A673 (cell line): ENCODE results near the gene GPD2. TPM values are rescaled to one million over a fixed set of nuclear protein-coding genes. Genes with fewer than 3 reads are reported as not detected.
"Not testable (repeated sequence)": the region's sequence is repeated elsewhere in the genome, so short reads cannot be mapped to it uniquely, and the experiment has no call there.

ENCODE experiments used
- BruUV-seq: library from RNA; stranded (reverse); fragments of 400-500 nt; replicated peaks from 2 replicates; lab custom pipeline; 2021; lab: Mats Ljungman, UMichigan
- CTCF ChIA-PET: fragments of 300-600 bp; sonication (Branson Sonifier 250); formaldehyde crosslinking; loops from one replicate; lab custom pipeline; 2022; ENCODE audit warnings: antibody characterized with exemption; lab: Charles Lee
- POLR2A ChIA-PET: fragments of 300-600 bp; sonication (Branson Sonifier 250); formaldehyde crosslinking; loops from one replicate; lab custom pipeline; 2022; ENCODE audit warnings: antibody characterized with exemption; ENCODE audit not compliant: low non-redundant PET; lab: Charles Lee
- DNase-seq: peaks from one replicate; pipeline ENCODE4 v3.0.0-alpha.2; 2015; ENCODE audit warnings: low spot score
- H3K27ac ChIP-seq: fragments of 200-600 bp; sonication (generic); 2 replicates; pipeline ENCODE4 v1.5.1; 2016; ENCODE audit warnings: mixed run types, low read depth, mild to moderate bottlenecking, mixed read lengths, antibody characterized with exemption, low read length; ENCODE audit not compliant: poor library complexity, severe bottlenecking
- H3K27me3 ChIP-seq: fragments of 200-600 bp; sonication (generic); replicated peaks from 2 replicates; pipeline ENCODE4 v1.6.1; 2017; ENCODE audit warnings: mixed run types, low read depth, mild to moderate bottlenecking, mixed read lengths, antibody characterized with exemption, low read length; ENCODE audit not compliant: insufficient read depth, poor library complexity
- H3K36me3 ChIP-seq: fragments of 200-600 bp; sonication (generic); 2 replicates; pipeline ENCODE4 v1.6.1; 2016; ENCODE audit warnings: mixed run types, mild to moderate bottlenecking, mixed read lengths, antibody characterized with exemption, low read length; ENCODE audit not compliant: insufficient read depth, poor library complexity, severe bottlenecking
- H3K4me1 ChIP-seq: fragments of 200-600 bp; sonication (generic); 2 replicates; pipeline ENCODE4 v1.6.1; 2017; ENCODE audit warnings: mixed run types, mild to moderate bottlenecking, mixed read lengths, antibody characterized with exemption, low read length; ENCODE audit not compliant: insufficient read depth, poor library complexity, severe bottlenecking
- H3K4me3 ChIP-seq: fragments of 200-600 bp; sonication (generic); 2 replicates; pipeline ENCODE4 v1.5.1; 2016; ENCODE audit warnings: low read depth, mixed run types, mild to moderate bottlenecking, mixed read lengths, low read length; ENCODE audit not compliant: poor library complexity, severe bottlenecking
- H3K9me3 ChIP-seq: fragments of 200-600 bp; sonication (generic); 2 replicates; pipeline ENCODE4 v1.6.1; 2016; ENCODE audit warnings: mixed run types, low read depth, mild to moderate bottlenecking, mixed read lengths, antibody characterized with exemption, low read length; ENCODE audit not compliant: poor library complexity, severe bottlenecking
- CTCF ChIP-seq: fragments of 300-800, 200-600 bp; sonication (generic); conservative IDR thresholded peaks from 2 replicates; pipeline ENCODE4 v1.5.1; 2017; ENCODE audit warnings: low read depth, mild to moderate bottlenecking, antibody characterized with exemption, low read length, moderate library complexity, mixed read lengths
- EZH2 ChIP-seq: fragments of 200-600 bp; sonication (generic); IDR thresholded peaks from 2 replicates; pipeline ENCODE4 v1.6.1; 2017; ENCODE audit warnings: borderline replicate concordance, low read depth, mild to moderate bottlenecking, mixed read lengths, antibody characterized with exemption, low read length; ENCODE audit not compliant: poor library complexity, severe bottlenecking
- intact Hi-C: fragments of 100-400 bp; cut with micrococcal nuclease; formaldehyde crosslinking; loops from one replicate; pipeline ENCODE4 v1.10.0; 2022; ENCODE audit not compliant: unreplicated experiment
- total RNA-seq: library from RNA; stranded (reverse); gene quantifications from 2 replicates; pipeline ENCODE4 v1.2.3, GENCODE V29; 2021

The GPD2 gene
- total RNA-seq, 1 experiment from 2014 or later: 39.4 TPM

- ChIA-PET CTCF (no interaction called here), POLR2A (no interaction called here)
- DNase-seq: no peak
- TF ChIP-seq CTCF (no peak), EZH2 (no peak)
- no peak overlapping the region for H3K27ac ChIP-seq
- H3K4me1 ChIP-seq: peaks cover 9% of the 10 kb centered on the region
- H3K27me3 ChIP-seq: no peaks in the 10 kb centered on the region
- intact Hi-C loops: no loop called here
- no peaks in the 10 kb centered on the region for H3K9me3 ChIP-seq
- no peak overlapping the region for H3K4me3 ChIP-seq
- no TSS peak for BruUV-seq
- no peaks in the 10 kb centered on the region for H3K36me3 ChIP-seq
These were observed 54.3 kb downstream of the GPD2 start for GRCh38 chr2:156490466-156490840.

DNA sequence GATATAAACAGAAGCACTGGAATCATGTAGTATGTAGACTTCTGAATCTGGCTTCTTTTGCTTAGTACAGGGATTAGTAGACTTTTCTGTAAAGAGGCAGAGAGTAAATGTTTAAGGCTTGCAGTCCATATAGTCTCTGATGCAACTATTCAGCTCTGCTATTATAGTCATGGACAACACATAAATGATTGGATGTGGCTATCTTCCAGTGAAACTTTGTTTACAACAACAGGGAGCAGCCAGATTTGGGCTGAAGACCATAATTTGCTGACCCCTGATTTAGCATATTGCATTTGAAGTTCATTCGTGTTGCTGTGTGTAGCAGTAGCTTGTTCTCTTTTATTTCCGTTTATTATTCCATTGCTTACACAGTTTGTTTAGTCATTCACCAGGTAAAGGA is 55.0 kb downstream of the GPD2 start:
- Histone ChIP-seq H3K27ac (no peak overlapping the region), H3K4me3 (no peak overlapping the region), H3K9me3 (no peaks in the 10 kb centered on the region), H3K27me3 (no peaks in the 10 kb centered on the region), H3K36me3 (no peaks in the 10 kb centered on the region), H3K4me1 (peaks cover 9% of the 10 kb centered on the region)
- ChIA-PET CTCF (no interaction called here), POLR2A (no interaction called here)
- BruUV-seq: no TSS peak
- intact Hi-C loops: no loop called here
- no peak for DNase-seq
- TF ChIP-seq CTCF: no peak
- TF ChIP-seq EZH2: no peak

DNA sequence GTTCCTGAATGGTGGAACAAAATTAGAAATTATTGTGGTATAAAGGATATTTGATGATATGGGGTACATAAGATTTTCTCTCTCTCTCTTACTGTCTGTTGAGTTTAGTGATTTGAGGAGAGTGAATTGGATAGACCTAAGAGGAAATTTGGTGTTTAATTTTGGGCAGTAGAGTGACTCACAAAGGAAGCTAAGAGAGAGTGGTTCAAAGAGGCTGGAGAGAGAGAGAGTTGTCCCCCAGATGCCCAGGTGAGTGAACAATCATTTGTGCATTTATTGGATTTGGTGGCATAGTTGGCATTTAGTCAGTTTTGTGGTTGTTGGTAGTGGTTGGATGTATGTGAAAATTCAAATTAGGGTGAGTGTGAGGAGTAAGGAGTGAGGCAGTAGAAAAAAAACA is 56.8 kb downstream of the GPD2 start:
- no peaks in the 10 kb centered on the region for H3K9me3 ChIP-seq
- no peaks in the 10 kb centered on the region for H3K27me3 ChIP-seq
- peaks cover 9% of the 10 kb centered on the region for H3K4me1 ChIP-seq
- intact Hi-C loops: no loop called here
- CTCF ChIA-PET: no interaction called here
- POLR2A ChIA-PET: no interaction called here
- TF ChIP-seq CTCF: no peak
- TF ChIP-seq EZH2: no peak
- H3K36me3 ChIP-seq: no peaks in the 10 kb centered on the region
- H3K27ac ChIP-seq: no peak overlapping the region
- BruUV-seq: no TSS peak
- H3K4me3 ChIP-seq: no peak overlapping the region
- DNase-seq: no peak

- H3K4me3 ChIP-seq, H3K27ac ChIP-seq, H3K9me3 ChIP-seq, H3K36me3 ChIP-seq, intact Hi-C loops, DNase-seq, H3K27me3 ChIP-seq, CTCF ChIA-PET, H3K4me1 ChIP-seq, BruUV-seq, POLR2A ChIA-PET: not testable (repeated sequence)
These were observed 59.8 kb downstream of the GPD2 start for GRCh38 chr2:156495998-156496397.
